ENCODE results near the gene EIF3M.

DNA sequence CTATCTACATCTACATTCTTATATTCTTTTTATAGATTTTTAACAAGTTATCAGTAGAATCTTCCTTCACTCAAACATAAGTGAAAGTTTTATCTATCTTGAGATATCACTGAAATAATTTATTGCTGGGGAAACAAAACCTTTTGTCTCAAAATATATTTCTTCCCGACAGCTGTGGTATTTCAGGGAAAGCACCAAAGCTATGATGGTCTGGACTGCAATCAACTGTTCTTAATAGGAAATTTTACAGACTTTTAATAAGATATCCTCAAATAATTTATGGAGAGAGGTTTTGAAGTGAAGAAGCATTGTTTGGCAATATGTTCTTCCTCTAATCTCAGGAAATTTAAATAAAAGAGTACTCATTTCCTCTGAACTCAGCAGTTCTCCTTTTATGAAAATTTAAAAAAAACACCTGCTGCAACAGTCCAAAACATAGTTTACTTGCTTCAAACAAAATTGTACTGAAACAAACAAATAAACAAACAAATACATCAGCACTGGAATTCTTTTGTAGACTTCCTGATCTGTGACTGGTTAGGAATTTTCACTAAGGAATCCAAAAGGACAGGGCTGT, 33.9 kb upstream of the EIF3M start:
- TF ChIP-seq, protein P1, sequence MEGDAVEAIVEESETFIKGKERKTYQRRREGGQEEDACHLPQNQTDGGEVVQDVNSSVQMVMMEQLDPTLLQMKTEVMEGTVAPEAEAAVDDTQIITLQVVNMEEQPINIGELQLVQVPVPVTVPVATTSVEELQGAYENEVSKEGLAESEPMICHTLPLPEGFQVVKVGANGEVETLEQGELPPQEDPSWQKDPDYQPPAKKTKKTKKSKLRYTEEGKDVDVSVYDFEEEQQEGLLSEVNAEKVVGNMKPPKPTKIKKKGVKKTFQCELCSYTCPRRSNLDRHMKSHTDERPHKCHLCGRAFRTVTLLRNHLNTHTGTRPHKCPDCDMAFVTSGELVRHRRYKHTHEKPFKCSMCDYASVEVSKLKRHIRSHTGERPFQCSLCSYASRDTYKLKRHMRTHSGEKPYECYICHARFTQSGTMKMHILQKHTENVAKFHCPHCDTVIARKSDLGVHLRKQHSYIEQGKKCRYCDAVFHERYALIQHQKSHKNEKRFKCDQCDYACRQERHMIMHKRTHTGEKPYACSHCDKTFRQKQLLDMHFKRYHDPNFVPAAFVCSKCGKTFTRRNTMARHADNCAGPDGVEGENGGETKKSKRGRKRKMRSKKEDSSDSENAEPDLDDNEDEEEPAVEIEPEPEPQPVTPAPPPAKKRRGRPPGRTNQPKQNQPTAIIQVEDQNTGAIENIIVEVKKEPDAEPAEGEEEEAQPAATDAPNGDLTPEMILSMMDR (IDR thresholded peaks at IDR 0.05), result no peak
- TF ChIP-seq POLR2A (IDR thresholded peaks at IDR 0.05), result no peak
